ENCODE results near the gene RPS25. TPM values are rescaled to one million over a fixed set of nuclear protein-coding genes. Genes with fewer than 3 reads are reported as not detected.
A peak's percentile ranks its signal among the peaks of the same experiment; 100 is the strongest.

RPS25 gene
- total and polyA plus RNA-seq, 10 of the 15 experiments (the other 5 are each of a cell fraction or from before 2014, with no cell fraction given), result 886 to 3,746 (median 3,066) TPM

GRCh38 chr11:119067371-119068222 lies 49.5 kb upstream of the RPS25 start, which contains the start of gene VPS11:
VPS11 (plus strand) TSS chr11:119067818; CDS start chr11:119067824, 6 bp downstream.
- intact Hi-C loops (cut with micrococcal nuclease; ENCODE audit: unreplicated experiment) (loop anchor here (1.0 to 5.0 kb wide), 4 partner anchors 17 to 270 kb away; partner anchors contain the start of gene HMBS), in situ Hi-C loops (cut with MboI) (no loop called here)
- ChIA-PET CTCF (interaction anchor here (0.6 to 2.7 kb wide), 19 partner anchors 10 to 271 kb away, joined by 3 to 13 read pairs (median 5); partner anchors contain the start of genes DPAGT1, HMBS, HYOU1 and RPS25), SMC1A (ENCODE audit: uncharacterized antibody, unreplicated experiment) (interaction anchor here (0.8 to 1.8 kb wide), 14 partner anchors 11 to 255 kb away, joined by 3 to 9 read pairs (median 4); partner anchors contain the start of genes HINFP, HMBS, HYOU1 and RPS25), POLR2A (interaction anchor here (0.6 to 3.5 kb wide), 25 partner anchors 10 to 278 kb away, joined by 3 to 48 read pairs (median 4); partner anchors contain the start of genes C2CD2L, CBL, DPAGT1 and HINFP), RAD21 (ENCODE audit: unreplicated experiment) (interaction anchor here (0.6 to 1.9 kb wide), 19 partner anchors 11 to 271 kb away, joined by 3 to 20 read pairs (median 5); partner anchors contain the start of genes C2CD2L, CBL, DPAGT1 and HINFP)
- BruUV-seq (replicated peaks), result TSS peak; percentile 85
- no peaks in the 10 kb centered on the region for H3K9me3 ChIP-seq (replicated peaks; ENCODE audit: control insufficient read depth, insufficient read depth, low read length)
- no peaks in the 10 kb centered on the region for H4K20me1 ChIP-seq (ENCODE audit: control insufficient read depth, insufficient read depth)
- H3K4me1 ChIP-seq (ENCODE audit: control insufficient read depth, insufficient read depth, low read length), result no peaks in the 10 kb centered on the region
- peak within 1 kb of the TSS; percentile 59 for H3K27ac ChIP-seq (ENCODE audit: control insufficient read depth, insufficient read depth)
- peak within 1 kb of the TSS; percentile 93 for H2AFZ ChIP-seq (ENCODE audit: control insufficient read depth, low read depth, low read length)
- H3K27me3 ChIP-seq (replicated peaks in 1 of 2; ENCODE audit: control insufficient read depth in 2 of 2, insufficient read depth in 2 of 2, low read length in 1 of 2), result no peaks in the 10 kb centered on the region
- H3K36me3 ChIP-seq (ENCODE audit: control insufficient read depth in 2 of 2, insufficient read depth in 2 of 2, low read length in 1 of 2), result peaks cover 0 to 5% of the 10 kb centered on the region in 2 experiments; a peak in 2 of 4 replicates
- peak within 1 kb of the TSS; percentile 80 for H3K4me3 ChIP-seq
- ATAC-seq, result peak; percentile 98
- H3K79me2 ChIP-seq (ENCODE audit: control insufficient read depth, insufficient read depth, low read length), result peaks cover 10% of the 10 kb centered on the region
- WGBS (ENCODE audit: insufficient coverage, insufficient replicate concordance, low lambda C conversion rate, missing lambda C conversion rate), result 1% methylated on average over 47 of the region's 49 CpGs
- peak within 1 kb of the TSS; percentile 64 for H3K4me2 ChIP-seq (ENCODE audit: control insufficient read depth, insufficient read depth)
- peak within 1 kb of the TSS; percentile 86 for H3K9ac ChIP-seq (ENCODE audit: control insufficient read depth, insufficient read depth, low read length)
- peak; percentile 78 for DNase-seq (ENCODE audit: low read depth, low spot score)
- FAIRE-seq, result peak; percentile 97
- no peak for TF ChIP-seq CHD4 (IDR thresholded peaks at IDR 0.05)
- TF ChIP-seq EZH2 (IDR thresholded peaks at IDR 0.05; ENCODE audit: borderline replicate concordance, control insufficient read depth, low read depth, low read length), result no peak
- TF ChIP-seq SMAD5 (IDR thresholded peaks at IDR 0.05; ENCODE audit: low read depth), result 0 out of 2 replicates have a peak, but pooled peaks have one; percentile 20
- 0 out of 4 replicates have a peak, but pooled peaks of 1 of the 2 experiments have one; percentile 12 for TF ChIP-seq SRF (IDR thresholded peaks at IDR 0.05; ENCODE audit: low read depth in 2 of 2, low read length in 2 of 2)
- no peak for TF ChIP-seq PAX5 (IDR thresholded peaks at IDR 0.05; ENCODE audit: borderline replicate concordance, low read depth, low read length)
- TF ChIP-seq RBBP5 (conservative IDR thresholded peaks at IDR 0.05), result no peak
- no peak for TF ChIP-seq NR2C2 (IDR thresholded peaks at IDR 0.05; ENCODE audit: borderline replicate concordance, control insufficient read depth, insufficient read length, low read depth)
- no peak for TF ChIP-seq FOXM1 (IDR thresholded peaks at IDR 0.05; ENCODE audit: low read depth, low read length)
- peak; percentile 84 for TF ChIP-seq GABPA (IDR thresholded peaks at IDR 0.05; ENCODE audit: low read depth)
- no peak for TF ChIP-seq CHD2 (IDR thresholded peaks at IDR 0.05; ENCODE audit: borderline replicate concordance, low read depth, low read length)
- TF ChIP-seq CUX1 (IDR thresholded peaks at IDR 0.05; ENCODE audit: insufficient replicate concordance, low read depth, low read length), result no peak
- TF ChIP-seq RCOR1 (conservative IDR thresholded peaks at IDR 0.05; ENCODE audit: low read depth, low read length), result 0 out of 2 replicates have a peak, but pooled peaks have one; percentile 62
- no peak for TF ChIP-seq BCL11A (IDR thresholded peaks at IDR 0.05; ENCODE audit: low read depth, low read length)
- TF ChIP-seq E2F8 (IDR thresholded peaks at IDR 0.05; ENCODE audit: low read depth, partially characterized antibody), result no peak
